HEK293 (cell line): ENCODE data around the gene CMBL.

ENCODE experiments used
- INSM2 ChIP-seq: fragments of 450-650 bp; formaldehyde crosslinking; IDR thresholded peaks from 2 replicates; pipeline ENCODE4 v1.5.1; 2016; ENCODE audit warnings: missing biosample characterization, missing genetic modification characterization
- MYNN ChIP-seq: fragments of 450-650 bp; formaldehyde crosslinking; IDR thresholded peaks from 2 replicates; pipeline ENCODE4 v1.5.1; 2016; ENCODE audit warnings: missing biosample characterization, missing genetic modification characterization, borderline replicate concordance
- PRDM10 ChIP-seq: fragments of 450-650 bp; formaldehyde crosslinking; IDR thresholded peaks from 2 replicates; pipeline ENCODE4 v1.5.1; 2016; ENCODE audit warnings: missing biosample characterization, missing genetic modification characterization
- REST ChIP-seq: fragments of 450-650 bp; formaldehyde crosslinking; IDR thresholded peaks from 2 replicates; pipeline ENCODE4 v1.5.1; 2016; ENCODE audit warnings: missing biosample characterization, missing genetic modification characterization
- SETDB1 ChIP-seq: IDR thresholded peaks from one replicate; pipeline ENCODE4 v1.6.1; 2017; ENCODE audit warnings: mild to moderate bottlenecking, low read length, moderate library complexity, mixed read lengths; ENCODE audit not compliant: insufficient read length
- TCF7L2 ChIP-seq: IDR thresholded peaks from 2 replicates; pipeline ENCODE4 v1.6.1; 2011; ENCODE audit warnings: low read depth, mild to moderate bottlenecking, inconsistent platforms, low read length, moderate library complexity, borderline replicate concordance
- ZBTB7A ChIP-seq: fragments of 450-650 bp; formaldehyde crosslinking; IDR thresholded peaks from 2 replicates; pipeline ENCODE4 v1.5.1; 2016; ENCODE audit warnings: low read depth, missing biosample characterization, missing genetic modification characterization
- ZNF18 ChIP-seq: fragments of 450-650 bp; formaldehyde crosslinking; IDR thresholded peaks from 2 replicates; pipeline ENCODE4 v1.5.1; 2016; ENCODE audit warnings: missing biosample characterization, missing genetic modification characterization
- ZNF24 ChIP-seq: fragments of 450-650 bp; formaldehyde crosslinking; IDR thresholded peaks from 2 replicates; pipeline ENCODE4 v1.5.1; 2016; ENCODE audit warnings: missing biosample characterization, missing genetic modification characterization
- ZNF350 ChIP-seq: fragments of 450-650 bp; formaldehyde crosslinking; IDR thresholded peaks from 2 replicates; pipeline ENCODE4 v1.5.0; 2017; ENCODE audit warnings: missing biosample characterization, mild to moderate bottlenecking, missing genetic modification characterization
- ZNF530 ChIP-seq: fragments of 450-650 bp; formaldehyde crosslinking; IDR thresholded peaks from 2 replicates; pipeline ENCODE4 v1.5.1; 2016; ENCODE audit warnings: low read depth, missing biosample characterization, missing genetic modification characterization
- ZNF629 ChIP-seq: fragments of 450-650 bp; formaldehyde crosslinking; IDR thresholded peaks from 2 replicates; pipeline ENCODE4 v1.5.1; 2017; ENCODE audit warnings: missing biosample characterization, missing genetic modification characterization
- TF ChIP-seq, protein P1 (sequence below): fragments of 450-650 bp; formaldehyde crosslinking; IDR thresholded peaks from 2 replicates; pipeline ENCODE4 v1.5.1; 2016; ENCODE audit warnings: missing biosample characterization, missing genetic modification characterization
- TF ChIP-seq, protein P2 (sequence below): fragments of 450-650 bp; formaldehyde crosslinking; IDR thresholded peaks from 2 replicates; pipeline ENCODE4 v1.5.1; 2016; ENCODE audit warnings: missing biosample characterization, missing genetic modification characterization, borderline replicate concordance

GRCh38 chr5:10300246-10300645, 7.5 kb downstream of the CMBL start:
- TF ChIP-seq ZNF530 (tag by site-specific recombination) = no peak
- no peak for TF ChIP-seq ZBTB7A (tag by site-specific recombination)
- TF ChIP-seq, protein P1, sequence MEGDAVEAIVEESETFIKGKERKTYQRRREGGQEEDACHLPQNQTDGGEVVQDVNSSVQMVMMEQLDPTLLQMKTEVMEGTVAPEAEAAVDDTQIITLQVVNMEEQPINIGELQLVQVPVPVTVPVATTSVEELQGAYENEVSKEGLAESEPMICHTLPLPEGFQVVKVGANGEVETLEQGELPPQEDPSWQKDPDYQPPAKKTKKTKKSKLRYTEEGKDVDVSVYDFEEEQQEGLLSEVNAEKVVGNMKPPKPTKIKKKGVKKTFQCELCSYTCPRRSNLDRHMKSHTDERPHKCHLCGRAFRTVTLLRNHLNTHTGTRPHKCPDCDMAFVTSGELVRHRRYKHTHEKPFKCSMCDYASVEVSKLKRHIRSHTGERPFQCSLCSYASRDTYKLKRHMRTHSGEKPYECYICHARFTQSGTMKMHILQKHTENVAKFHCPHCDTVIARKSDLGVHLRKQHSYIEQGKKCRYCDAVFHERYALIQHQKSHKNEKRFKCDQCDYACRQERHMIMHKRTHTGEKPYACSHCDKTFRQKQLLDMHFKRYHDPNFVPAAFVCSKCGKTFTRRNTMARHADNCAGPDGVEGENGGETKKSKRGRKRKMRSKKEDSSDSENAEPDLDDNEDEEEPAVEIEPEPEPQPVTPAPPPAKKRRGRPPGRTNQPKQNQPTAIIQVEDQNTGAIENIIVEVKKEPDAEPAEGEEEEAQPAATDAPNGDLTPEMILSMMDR (tag by site-specific recombination) = no peak
- no peak for TF ChIP-seq PRDM10 (tag by site-specific recombination)
- no peak for TF ChIP-seq ZNF629
- no peak for TF ChIP-seq MYNN (tag by site-specific recombination)
- TF ChIP-seq SETDB1 = no peak
- TF ChIP-seq ZNF24 (tag by site-specific recombination) = no peak
- TF ChIP-seq REST (tag by site-specific recombination) = no peak
- TF ChIP-seq INSM2 (tag by site-specific recombination) = no peak
- TF ChIP-seq, protein P2, sequence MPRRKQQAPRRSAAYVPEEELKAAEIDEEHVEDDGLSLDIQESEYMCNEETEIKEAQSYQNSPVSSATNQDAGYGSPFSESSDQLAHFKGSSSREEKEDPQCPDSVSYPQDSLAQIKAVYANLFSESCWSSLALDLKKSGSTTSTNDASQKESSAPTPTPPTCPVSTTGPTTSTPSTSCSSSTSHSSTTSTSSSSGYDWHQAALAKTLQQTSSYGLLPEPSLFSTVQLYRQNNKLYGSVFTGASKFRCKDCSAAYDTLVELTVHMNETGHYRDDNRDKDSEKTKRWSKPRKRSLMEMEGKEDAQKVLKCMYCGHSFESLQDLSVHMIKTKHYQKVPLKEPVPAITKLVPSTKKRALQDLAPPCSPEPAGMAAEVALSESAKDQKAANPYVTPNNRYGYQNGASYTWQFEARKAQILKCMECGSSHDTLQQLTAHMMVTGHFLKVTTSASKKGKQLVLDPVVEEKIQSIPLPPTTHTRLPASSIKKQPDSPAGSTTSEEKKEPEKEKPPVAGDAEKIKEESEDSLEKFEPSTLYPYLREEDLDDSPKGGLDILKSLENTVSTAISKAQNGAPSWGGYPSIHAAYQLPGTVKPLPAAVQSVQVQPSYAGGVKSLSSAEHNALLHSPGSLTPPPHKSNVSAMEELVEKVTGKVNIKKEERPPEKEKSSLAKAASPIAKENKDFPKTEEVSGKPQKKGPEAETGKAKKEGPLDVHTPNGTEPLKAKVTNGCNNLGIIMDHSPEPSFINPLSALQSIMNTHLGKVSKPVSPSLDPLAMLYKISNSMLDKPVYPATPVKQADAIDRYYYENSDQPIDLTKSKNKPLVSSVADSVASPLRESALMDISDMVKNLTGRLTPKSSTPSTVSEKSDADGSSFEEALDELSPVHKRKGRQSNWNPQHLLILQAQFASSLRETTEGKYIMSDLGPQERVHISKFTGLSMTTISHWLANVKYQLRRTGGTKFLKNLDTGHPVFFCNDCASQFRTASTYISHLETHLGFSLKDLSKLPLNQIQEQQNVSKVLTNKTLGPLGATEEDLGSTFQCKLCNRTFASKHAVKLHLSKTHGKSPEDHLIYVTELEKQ (tag by site-specific recombination) = no peak
- TF ChIP-seq TCF7L2 = no peak
- no peak for TF ChIP-seq ZNF18 (tag by site-specific recombination)
- no peak for TF ChIP-seq ZNF350 (tag by site-specific recombination)
